GM12873 (cell line): ENCODE results near the gene NDST1.

Source experiments
- TF ChIP-seq, protein P1 (sequence below): IDR thresholded peaks from 2 replicates; pipeline ENCODE4 v1.5.1; 2012; ENCODE audit warnings: low read depth, mild to moderate bottlenecking, moderate library complexity, low read length, control low read depth; ENCODE audit not compliant: insufficient read depth; ENCODE audit errors: missing control alignments

Gene NDST1

GRCh38 chr5:150541895-150542294, 34.0 kb downstream of the NDST1 start:
- TF ChIP-seq, protein P1, sequence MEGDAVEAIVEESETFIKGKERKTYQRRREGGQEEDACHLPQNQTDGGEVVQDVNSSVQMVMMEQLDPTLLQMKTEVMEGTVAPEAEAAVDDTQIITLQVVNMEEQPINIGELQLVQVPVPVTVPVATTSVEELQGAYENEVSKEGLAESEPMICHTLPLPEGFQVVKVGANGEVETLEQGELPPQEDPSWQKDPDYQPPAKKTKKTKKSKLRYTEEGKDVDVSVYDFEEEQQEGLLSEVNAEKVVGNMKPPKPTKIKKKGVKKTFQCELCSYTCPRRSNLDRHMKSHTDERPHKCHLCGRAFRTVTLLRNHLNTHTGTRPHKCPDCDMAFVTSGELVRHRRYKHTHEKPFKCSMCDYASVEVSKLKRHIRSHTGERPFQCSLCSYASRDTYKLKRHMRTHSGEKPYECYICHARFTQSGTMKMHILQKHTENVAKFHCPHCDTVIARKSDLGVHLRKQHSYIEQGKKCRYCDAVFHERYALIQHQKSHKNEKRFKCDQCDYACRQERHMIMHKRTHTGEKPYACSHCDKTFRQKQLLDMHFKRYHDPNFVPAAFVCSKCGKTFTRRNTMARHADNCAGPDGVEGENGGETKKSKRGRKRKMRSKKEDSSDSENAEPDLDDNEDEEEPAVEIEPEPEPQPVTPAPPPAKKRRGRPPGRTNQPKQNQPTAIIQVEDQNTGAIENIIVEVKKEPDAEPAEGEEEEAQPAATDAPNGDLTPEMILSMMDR = no peak

DNA sequence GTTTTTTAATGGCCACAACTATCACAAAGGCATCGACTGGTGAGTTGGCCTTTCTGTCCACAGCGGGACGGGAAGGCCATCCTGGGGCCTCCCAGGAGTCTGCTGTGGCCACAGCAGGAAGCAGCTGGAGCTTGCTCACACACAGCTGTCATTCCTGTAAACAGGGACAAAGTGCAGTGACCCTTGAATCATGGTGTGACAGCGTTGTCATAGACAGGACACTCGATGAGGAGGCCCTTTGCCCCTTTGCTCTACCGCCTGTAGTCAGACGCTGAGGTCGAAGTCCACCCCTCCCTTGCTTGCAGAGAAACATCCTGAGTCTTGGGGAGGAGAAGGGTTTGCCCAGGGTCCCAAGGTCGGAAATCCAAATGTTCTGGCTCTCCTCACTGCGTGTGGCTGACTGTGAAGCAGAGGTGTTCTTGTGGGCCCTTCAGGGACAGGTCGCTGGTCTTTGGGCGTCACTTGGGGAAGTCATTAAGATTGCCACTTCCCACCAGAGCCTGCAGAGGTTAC, 35.1 kb downstream of the NDST1 start:
- TF ChIP-seq, protein P1 = no peak

- TF ChIP-seq, protein P1 = peak; percentile 95
Observed at GRCh38 chr5:150544611-150545219, 36.8 kb downstream of the NDST1 start.

- TF ChIP-seq, protein P1 = no peak
Observed at GRCh38 chr5:150545246-150545645, 37.3 kb downstream of the NDST1 start.

- TF ChIP-seq, protein P1 = no peak
Observed at GRCh38 chr5:150548123-150548522, 40.2 kb downstream of the NDST1 start.

GRCh38 chr5:150549735-150550134, 41.8 kb downstream of the NDST1 start:
- TF ChIP-seq, protein P1 = no peak

- TF ChIP-seq, protein P1 = no peak
Observed at GRCh38 chr5:150550286-150550685, 42.4 kb downstream of the NDST1 start.
